ENCODE data around the gene SPECC1.

Gene SPECC1

DNA sequence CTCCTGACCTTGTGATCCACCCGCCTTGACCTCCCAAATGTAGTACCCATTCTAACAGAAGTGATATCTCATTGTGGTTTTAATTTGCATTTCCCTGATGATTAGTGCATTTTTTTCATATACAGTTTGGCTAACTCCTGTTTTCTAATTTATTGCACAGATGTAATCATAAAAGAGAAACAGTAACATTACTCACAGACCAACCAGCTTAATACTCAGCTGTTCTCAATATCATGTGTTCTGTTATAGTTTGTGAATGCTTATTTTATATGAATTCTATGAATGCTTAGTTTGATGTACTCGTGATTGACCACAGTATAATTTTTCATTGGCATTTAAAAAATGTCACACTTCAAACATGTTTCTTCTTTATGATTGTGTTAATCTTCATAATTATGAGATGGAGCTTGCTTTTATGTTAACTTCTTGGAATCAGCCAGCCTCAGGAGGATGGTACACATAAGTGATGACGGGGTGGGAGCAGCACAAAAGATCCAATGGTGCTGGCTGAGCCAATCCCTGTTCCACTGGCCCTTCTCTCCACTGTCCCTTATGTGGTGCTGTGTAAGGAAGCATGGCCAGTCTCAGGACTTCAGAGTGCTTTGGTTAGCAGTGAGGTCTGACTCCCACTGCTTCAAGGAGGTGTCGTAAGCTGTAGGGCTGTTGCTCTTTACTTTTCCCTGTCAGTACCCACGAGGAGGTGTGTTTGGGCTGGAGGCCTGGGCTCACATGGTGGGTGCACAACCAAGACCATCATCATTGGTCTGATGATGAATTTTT lies 191.0 kb downstream of the SPECC1 start:
- FAIRE-seq (peak; percentile 49), DNase-seq (ENCODE audit: insufficient read length, low spot score) (no peak)

DNA sequence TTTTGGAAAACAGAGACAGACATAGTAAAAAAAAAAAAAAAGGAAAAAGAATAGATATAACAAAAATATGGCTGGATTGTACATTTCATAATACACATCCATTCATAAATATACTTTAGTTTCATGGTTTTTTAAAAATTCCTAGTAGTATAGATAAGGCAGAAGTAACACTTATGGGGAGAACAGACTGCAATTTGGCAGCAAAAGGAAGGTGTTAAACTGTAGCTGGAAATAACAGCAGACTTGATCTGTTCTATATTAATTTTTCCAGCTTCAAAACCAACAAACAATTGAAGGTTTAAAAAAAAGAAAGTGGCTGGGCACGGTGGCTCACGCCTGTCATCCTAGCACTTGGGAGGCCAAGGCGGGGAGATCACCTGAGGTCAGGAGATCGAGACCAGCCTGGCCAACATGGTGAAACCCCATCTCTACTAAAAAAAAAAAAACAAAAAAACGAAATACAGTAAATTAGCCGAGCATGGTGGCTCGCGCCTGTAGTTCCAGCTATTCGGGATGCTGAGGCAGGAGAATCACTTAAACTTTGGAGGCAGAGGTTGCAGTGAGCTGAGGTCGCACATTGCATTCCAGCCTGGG lies 191.8 kb downstream of the SPECC1 start:
- DNase-seq (ENCODE audit: insufficient read length, low spot score) (no peak), FAIRE-seq (no peak)

DNA sequence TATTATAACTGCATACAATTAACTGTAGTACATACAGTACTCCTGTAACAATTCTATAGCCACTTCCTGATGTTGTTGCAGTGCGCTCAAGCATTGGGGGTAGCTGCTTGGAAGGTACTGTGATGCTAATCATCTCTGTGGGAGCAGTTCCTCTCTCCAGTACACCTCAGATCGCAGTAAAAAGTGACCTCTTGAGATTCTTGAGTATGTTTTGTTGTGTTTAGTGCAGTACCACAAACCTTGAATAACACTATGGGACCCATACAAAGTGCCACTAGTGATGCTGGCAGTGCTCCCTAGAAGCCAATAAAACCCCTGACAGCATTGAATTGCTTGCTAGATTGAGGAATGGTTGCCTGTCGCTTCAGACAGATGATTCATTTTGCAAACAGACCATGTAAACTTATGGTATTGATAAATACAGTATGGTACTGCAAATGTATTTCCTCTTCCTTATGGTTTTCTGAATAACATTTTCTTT lies 193.0 kb downstream of the SPECC1 start:
- no peak for DNase-seq (ENCODE audit: insufficient read length, low spot score)
- FAIRE-seq = no peak

DNA sequence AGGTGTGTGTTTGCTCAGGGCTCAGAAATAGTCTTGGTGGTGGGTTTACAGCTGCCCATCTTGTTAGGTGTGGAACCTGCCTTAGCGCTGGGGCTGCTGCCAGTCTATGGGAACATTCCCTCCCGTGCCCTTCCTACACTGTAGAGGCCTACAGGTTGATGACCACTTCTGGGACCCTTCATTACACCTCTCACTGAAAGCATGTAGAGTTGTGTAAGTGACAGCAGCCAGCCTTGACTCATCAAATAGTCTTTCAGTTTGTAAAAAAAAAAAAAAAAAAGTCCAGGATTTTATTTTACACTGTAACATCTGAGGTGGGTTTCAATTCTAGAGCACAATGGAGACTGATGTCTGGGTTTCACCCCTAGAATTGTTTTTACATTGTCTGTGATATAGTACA lies 193.9 kb downstream of the SPECC1 start:
- FAIRE-seq (no peak), DNase-seq (ENCODE audit: insufficient read length, low spot score) (no peak)

DNA sequence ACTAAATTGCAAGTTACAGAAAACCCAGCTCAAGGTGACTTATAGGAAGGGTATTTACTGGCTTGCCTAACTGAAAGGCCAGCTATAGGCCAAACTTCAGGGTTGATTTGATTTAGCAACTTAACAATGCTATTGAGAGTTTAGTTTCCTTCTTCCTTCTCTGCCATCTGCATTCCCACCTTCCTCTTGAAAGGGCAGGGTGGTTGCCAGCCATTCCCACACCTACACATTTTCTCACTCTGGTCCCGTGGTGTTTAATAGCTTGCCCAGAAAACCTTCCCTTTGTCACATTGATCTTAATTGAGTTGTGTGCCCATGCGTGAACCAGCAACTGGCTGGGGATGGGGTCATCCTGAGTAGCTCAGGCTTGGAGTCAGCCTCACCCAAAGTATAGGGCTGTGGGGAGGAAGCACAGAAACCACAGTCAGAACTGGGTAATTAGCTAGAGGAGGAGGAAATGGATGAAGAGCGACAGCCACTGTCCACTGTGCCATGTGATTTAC lies 194.7 kb downstream of the SPECC1 start:
- FAIRE-seq = peak; percentile 14
- DNase-seq (ENCODE audit: insufficient read length, low spot score) = peak; percentile 12

DNA sequence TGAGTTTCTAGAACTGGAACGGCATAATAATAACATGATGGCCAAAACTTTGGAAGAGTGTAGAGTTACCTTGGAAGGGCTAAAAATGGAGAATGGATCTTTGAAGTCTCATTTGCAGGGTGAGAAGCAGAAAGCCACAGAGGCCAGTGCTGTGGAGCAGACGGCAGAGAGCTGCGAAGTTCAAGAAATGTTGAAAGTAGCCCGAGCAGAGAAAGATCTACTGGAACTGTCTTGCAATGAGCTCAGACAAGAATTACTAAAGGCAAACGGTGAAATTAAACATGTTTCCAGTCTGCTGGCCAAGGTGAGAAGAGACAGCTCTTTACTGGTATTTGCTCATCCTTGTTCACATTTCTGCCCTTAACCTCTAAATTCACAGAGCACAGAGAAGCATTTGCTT lies 196.4 kb downstream of the SPECC1 start:
- FAIRE-seq = no peak
- no peak for DNase-seq (ENCODE audit: insufficient read length, low spot score)

DNA sequence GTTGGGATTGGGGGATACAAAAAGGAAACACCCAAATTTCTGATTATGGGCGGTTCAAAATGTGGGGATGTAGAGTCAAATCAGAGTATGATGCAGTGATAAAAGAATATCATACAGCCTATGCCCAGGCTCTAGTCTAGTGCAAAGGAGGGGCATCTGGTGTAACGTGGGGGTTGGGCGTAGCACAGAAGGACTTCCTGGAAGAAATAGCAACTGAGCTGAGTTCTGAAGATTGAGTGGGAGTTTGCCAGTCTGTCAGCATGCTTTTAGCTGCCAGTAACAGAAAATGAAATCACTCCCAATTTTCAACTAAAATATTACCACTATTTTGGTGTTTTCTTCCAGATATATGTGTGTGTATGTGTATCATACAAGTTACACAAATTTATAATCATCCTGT lies 196.9 kb downstream of the SPECC1 start:
- DNase-seq (ENCODE audit: insufficient read length, low spot score) (no peak), FAIRE-seq (no peak)

DNA sequence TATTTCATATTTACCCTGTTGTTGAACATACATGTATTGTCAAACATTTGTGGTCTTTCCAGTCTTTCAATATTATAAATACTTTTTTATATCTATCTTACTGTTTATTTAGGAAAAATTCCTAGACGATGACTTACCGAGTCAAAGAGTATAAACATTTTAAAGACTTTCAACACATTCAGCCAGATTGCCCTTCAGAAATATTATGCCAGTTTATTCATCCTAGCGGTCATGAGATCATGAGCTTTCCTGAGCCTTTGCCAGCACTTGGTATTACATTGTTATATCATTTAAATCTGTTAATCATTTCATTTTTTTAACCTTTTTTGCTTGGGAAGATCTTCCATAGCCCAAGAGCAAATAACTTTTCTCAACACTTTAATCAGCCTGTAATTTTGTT lies 197.4 kb downstream of the SPECC1 start:
- FAIRE-seq (no peak), DNase-seq (ENCODE audit: insufficient read length, low spot score) (no peak)

DNA sequence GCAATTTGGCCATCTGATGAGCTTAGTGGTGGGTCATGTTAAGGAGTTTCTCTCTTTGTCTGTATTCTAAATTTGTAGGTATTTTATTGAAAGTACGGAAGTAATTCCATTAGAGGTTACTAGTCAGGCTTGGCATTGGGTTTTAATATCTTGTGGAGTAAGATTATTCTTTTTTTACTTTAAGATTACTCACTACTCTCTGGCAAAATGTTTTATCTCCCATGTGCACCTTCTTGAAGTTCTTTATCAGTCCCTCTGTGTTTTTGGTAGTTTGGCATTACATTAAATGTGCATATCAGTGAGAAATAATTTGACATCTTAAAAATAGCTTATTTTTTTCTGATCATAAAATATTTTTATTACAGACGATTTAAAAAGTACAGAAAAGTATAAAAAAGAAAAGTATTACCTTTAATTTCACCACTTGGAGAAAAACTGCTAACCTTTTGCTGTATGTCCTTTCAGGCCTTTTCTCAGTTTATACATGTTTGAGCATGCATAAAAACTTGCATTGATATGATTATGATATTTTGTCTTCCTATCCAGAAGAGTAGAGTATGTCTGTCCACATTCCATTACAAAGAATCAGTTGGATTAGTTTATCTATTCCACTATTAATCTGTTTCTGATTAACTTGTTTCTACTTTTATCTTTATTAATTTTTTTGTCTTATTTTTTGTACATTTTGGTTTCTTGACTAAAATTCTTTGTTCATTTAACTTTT lies 198.3 kb downstream of the SPECC1 start:
- DNase-seq (ENCODE audit: insufficient read length, low spot score) (no peak), FAIRE-seq (no peak)

DNA sequence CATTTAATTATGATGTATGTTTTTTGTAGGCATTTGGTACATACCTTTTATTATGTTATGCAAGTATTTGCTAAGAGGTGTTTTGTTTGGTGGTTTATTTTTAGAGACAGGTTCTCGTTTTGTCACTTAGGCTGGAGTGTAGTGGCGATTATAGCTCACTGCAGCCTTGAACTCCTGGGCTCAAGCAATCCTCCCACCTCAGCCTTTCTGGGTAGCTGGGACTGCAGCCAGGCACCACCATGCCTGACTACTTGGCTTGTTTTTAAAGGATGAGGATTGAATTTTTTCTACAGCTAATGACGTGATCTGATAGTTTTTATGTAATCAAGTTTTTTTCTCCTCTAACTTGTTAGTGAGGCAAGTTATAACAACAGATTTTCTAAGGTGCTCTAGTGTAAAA lies 199.6 kb downstream of the SPECC1 start:
- FAIRE-seq = no peak
- DNase-seq (ENCODE audit: insufficient read length, low spot score) = no peak

DNA sequence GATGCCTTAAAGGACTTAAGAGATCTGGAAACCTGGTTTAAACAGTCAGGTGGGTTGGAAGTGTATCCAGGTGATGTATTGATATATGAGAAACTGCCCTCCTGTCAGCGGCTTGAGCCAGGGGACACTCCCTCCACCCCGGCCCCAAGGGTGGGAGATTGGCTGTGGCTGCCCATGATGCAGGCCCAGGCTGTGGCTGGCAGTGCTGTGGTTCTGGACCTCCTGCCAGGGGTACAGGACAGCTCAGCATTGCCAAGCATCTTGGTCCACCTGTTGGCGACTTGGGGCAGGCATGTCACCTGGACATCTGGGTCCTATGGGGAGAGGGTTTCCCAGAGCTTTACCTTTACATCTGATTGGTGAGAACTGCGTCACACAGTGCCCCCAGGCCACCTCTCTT lies 201.0 kb downstream of the SPECC1 start:
- FAIRE-seq (no peak), DNase-seq (ENCODE audit: insufficient read length, low spot score) (no peak)

DNA sequence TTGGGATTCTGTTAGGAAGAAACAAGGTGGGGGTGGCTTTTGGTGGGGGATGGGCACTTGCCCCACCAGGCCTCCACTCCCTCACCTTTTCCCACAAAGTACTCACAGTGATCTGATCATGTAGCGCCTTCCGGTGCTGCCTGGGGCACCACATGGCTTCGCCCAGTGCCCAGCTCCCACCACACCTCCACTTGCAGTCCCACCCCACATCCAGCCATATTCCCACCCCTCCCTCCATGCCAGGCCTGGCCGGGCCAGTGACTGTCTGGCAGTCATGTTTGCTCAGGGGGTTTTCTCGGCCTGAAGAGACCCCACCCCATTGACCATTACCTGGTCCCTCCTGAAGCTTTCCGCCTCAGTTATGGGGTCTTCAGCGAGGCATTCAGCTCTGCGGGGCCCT lies 201.5 kb downstream of the SPECC1 start:
- DNase-seq (ENCODE audit: insufficient read length, low spot score) (no peak), FAIRE-seq (no peak)

DNA sequence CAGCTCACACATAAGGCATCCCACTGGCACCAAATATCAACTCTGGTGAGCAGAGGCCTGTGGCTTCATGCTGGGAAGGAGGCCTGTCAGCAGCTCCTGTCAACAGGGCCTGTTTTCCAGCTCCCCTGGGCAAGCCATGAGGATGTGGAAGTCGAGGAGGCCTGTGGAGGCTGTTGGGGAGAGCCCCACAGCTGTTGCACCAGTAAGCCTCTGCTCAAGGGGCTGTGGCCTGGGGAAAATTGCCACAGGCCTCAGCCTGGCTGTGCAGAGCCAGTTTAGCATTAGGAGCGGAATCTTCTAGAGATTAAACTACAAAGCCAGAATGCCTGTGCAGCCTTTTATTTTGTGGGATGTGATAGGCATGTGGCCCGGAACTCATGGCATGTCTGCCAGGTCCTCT lies 202.1 kb downstream of the SPECC1 start:
- FAIRE-seq (no peak), DNase-seq (ENCODE audit: insufficient read length, low spot score) (no peak)

DNA sequence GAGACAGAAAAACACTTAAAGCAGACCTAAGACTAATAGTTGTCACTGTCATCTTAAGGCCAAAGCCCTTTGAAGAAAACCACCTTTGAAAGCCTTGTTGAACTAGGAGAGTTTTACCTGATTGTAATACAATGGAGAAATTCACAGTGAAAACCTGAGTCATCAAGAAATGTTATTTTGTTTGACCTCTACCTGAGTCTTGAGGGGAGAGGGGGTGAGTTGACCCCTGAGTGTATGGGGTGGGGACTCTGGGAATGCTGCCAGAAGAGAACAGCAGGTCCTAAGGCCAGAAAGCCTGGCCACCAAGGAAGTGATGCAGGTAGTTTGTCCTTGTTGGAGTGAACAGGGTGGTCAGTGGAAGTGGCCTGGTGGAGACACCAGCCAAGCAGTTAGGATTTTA lies 204.3 kb downstream of the SPECC1 start:
- no peak for FAIRE-seq

DNA sequence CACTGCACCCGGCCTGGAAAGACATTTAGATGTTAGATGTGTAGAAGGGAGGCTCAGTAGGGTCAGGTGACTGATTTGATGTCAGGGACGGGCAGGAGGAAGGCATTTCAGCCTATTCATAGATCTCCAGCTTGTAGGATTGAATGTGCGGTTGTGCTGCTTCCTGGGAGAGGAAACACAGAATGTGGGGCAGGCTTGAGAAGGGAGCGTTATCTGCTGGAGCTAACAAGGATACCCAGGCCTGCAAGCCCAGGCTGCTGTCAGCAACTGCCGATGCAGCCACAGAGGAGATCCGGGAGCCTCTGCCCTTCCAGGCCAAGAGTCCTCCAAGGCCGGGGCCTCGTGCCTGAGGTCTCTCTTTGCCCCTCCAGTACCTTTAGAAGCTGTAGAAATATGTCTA lies 205.6 kb downstream of the SPECC1 start:
- FAIRE-seq (no peak), DNase-seq (ENCODE audit: insufficient read length, low spot score) (no peak)

More for the DNA sequence above, 204.3 kb downstream of the SPECC1 start:
- no peak for DNase-seq (ENCODE audit: insufficient read length, low spot score)

DNA sequence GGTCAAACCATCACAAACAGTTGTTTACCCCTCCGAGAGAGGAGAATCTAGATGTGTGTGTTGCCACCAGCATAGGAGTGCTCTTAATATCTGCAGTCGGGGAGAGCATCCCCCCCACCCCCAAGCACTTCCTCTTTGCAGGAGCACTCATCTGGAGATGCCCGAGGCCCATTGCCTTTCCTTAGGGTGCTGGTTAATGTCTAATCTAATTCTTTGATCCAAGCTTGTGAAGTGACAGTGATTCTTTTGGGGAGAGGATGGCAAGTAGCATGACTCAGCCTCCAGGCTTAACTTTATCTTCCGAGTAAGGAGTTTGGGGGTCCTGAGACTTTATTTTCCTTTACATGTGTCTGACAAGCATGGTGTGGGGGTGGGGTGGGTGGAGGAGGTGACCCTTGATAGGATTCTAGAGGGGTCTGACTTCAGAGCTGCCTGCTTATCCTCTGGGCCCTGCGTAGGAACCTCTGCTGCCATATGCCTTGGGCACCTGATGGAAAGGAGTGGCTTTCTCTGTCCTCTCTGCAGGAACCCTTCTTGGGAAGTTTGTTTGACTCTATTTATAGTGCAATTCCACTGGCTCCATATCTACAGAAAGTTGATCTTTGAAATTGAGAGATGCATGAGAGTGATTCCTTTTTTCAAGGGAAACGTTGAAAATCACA lies 207.1 kb downstream of the SPECC1 start:
- FAIRE-seq (no peak), DNase-seq (ENCODE audit: insufficient read length, low spot score) (no peak)

DNA sequence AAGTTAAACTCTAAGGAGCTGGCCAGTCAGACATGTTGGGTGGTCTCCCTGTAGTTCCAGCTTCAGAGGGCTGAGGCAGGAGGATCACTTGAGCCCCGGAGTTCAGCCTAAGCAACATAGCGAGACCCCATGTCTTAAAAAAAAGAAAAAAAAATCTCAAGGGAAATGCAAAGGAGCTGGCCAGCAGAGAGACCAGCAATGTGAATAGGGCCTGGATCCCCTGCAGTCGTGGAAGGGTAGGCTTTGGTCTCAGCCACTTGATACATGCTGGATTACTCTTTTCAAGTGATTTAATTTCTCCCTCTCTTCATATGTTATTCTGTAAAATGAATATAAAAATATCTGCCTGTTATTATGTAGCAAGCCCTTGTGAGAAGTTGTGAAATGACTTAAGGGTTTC lies 207.7 kb downstream of the SPECC1 start:
- DNase-seq (ENCODE audit: insufficient read length, low spot score) (no peak), FAIRE-seq (no peak)

DNA sequence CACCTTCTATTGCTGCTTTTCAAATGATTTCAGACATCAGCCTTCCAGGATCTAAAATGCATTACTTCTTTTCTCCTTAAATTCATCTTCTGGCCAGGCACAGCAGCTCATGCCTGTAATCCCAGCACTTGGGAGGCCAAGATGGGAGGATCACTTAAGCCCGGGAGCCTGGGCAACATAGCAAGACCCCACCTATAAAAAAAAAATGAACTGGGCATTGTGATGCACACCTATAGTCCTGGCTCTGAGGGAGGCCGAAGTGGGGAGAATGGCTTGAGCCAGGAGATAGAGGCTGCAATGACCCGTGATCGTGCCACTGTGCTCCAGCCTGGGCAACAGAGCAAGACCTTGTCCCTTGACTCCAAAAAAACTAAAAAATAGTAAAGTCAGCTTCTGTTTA lies 208.5 kb downstream of the SPECC1 start:
- DNase-seq (ENCODE audit: insufficient read length, low spot score) (no peak), FAIRE-seq (no peak)

DNA sequence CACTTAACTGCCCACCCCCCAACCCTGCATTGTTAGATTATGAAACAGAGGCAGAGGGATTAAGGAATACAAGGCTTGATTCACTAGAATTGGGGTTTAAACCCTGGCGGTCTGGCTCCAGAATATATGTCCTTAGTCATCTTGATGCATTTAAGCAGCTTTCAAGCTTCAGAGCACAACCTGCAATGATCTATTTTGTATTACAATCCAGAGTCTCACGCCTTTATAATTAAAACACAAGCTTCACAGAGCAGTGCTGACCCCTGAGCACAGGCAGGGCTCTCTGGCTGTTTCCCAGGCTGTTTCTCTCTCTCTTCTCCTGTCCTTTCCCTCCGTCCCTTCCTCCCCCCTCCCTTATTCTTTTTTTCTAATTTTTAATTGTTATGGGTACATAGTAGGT lies 209.1 kb downstream of the SPECC1 start:
- DNase-seq (ENCODE audit: insufficient read length, low spot score) (no peak), FAIRE-seq (no peak)

DNA sequence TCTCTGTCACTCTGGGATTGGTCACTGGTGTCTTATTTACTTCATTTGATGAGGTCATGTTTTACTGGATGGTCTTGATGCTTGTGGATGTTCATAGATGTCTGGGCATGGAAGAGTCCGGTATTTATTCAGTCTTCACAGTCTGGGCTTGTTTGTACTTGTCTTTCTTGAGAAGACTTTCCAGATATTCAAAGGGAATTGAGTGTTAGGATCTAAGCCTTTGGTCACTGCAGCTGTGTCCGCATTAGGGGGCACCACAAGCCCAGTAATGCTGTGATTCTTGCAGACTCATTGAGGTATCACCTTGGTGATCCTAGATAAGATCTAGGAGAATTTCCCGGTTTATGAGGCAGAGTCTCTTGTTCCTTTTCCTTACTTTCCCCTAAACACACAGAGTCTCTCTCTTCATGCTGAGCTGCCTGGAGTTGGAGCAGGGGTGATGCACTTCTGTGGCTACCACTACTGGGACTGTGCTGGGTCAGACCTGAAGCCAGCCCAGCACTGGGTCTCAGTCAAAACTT lies 214.7 kb downstream of the SPECC1 start:
- no peak for FAIRE-seq
- DNase-seq (ENCODE audit: insufficient read length, low spot score) = no peak

DNA sequence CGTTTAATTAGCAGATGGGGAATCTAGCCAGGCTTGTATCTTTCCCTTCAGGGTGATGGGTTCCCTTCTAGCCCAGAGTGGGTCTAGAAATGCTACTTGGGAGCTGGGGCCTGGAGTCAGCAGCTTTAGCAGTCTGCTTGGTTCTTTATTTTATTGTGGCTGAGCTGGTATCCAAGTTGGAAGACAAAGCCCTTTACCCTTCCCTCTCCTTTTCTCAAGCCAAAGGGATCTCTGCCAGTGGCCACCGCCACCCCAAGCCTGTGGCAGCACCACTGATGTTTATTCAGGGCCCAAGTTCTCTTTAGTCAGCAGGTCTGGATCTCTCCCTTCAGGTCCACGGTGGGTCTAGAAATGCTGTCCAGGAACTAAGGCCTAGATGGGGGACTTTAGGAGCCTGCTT lies 215.2 kb downstream of the SPECC1 start:
- no peak for FAIRE-seq
- DNase-seq (ENCODE audit: insufficient read length, low spot score) = no peak

Data from GM19239 (cell line).